GM23338 (cell line): Measurements from ENCODE around the gene BLACAT1. TPM values are rescaled to one million over a fixed set of nuclear protein-coding genes. Genes with fewer than 3 reads are reported as not detected.

Experiments
- ATAC-seq: fragments of 200-7000 bp; cut with Tn5 transposase; 3 replicates; pipeline ENCODE4 v1.9.1; 2020
- DNase-seq: peaks from one replicate; pipeline ENCODE4 v3.0.0-alpha.2; 2015; ENCODE audit warnings: low spot score
- H2AFZ ChIP-seq: fragments of 200-600 bp; sonication (generic); 2 replicates; pipeline ENCODE4 v1.8.0; 2016; ENCODE audit warnings: antibody characterized with exemption, mild to moderate bottlenecking, moderate library complexity
- H3F3A ChIP-seq: fragments of 200-600 bp; sonication (generic); replicated peaks from 2 replicates; pipeline ENCODE4 v1.8.0; 2017; ENCODE audit warnings: antibody characterized with exemption, mixed run types, low read depth
- H3K27ac ChIP-seq: fragments of 200-600 bp; sonication (generic); 2 replicates; pipeline ENCODE4 v1.6.1; 2016; ENCODE audit warnings: low read depth
- H3K27me3 ChIP-seq: fragments of 200-600 bp; sonication (generic); 2 replicates; pipeline ENCODE4 v1.8.0; 2016; ENCODE audit warnings: mild to moderate bottlenecking, mixed run types, moderate library complexity; ENCODE audit not compliant: insufficient read depth
- H3K36me3 ChIP-seq: fragments of 200-600 bp; sonication (generic); 2 replicates; pipeline ENCODE4 v1.8.0; 2016; ENCODE audit warnings: mild to moderate bottlenecking; ENCODE audit not compliant: insufficient read depth
- H3K4me1 ChIP-seq: fragments of 200-600 bp; sonication (generic); 2 replicates; pipeline ENCODE4 v1.8.0; 2016; ENCODE audit warnings: mild to moderate bottlenecking, moderate library complexity; ENCODE audit not compliant: insufficient read depth
- H3K4me2 ChIP-seq: fragments of 200-600 bp; sonication (generic); 2 replicates; pipeline ENCODE4 v1.7.1; 2017; ENCODE audit warnings: mixed run types
- H3K4me3 ChIP-seq: fragments of 200-600 bp; sonication (generic); 2 replicates; pipeline ENCODE4 v1.6.1; 2016; ENCODE audit warnings: mixed run types
- H3K79me2 ChIP-seq: fragments of 200-600 bp; sonication (generic); replicated peaks from 2 replicates; pipeline ENCODE4 v1.8.0; 2017; ENCODE audit warnings: mild to moderate bottlenecking; ENCODE audit not compliant: insufficient read depth
- H3K9me2 ChIP-seq: fragments of 200-600 bp; sonication (generic); 2 replicates; pipeline ENCODE4 v1.8.0; 2017; ENCODE audit not compliant: insufficient read depth
- H4K20me1 ChIP-seq: fragments of 200-600 bp; sonication (generic); replicated peaks from 2 replicates; pipeline ENCODE4 v1.8.0; 2017; ENCODE audit warnings: mild to moderate bottlenecking; ENCODE audit not compliant: insufficient read depth
- H3K27ac Mint-ChIP-seq: 2 replicates; pipeline ENCODE4 v1.8.0; 2020; ENCODE audit warnings: inconsistent platforms, mild to moderate bottlenecking, moderate library complexity, mixed read lengths
- H3K27me3 Mint-ChIP-seq: 3 replicates; pipeline ENCODE4 v1.8.0; 2022; ENCODE audit warnings: low read depth, mild to moderate bottlenecking, moderate library complexity, mixed read lengths, inconsistent platforms; ENCODE audit not compliant: insufficient read depth, poor library complexity
- H3K36me3 Mint-ChIP-seq: 3 replicates; pipeline ENCODE4 v1.8.0; 2021; ENCODE audit warnings: low read depth, mild to moderate bottlenecking, inconsistent platforms, moderate library complexity, mixed read lengths
- H3K4me1 Mint-ChIP-seq: 3 replicates; pipeline ENCODE4 v1.8.0; 2020; ENCODE audit warnings: mild to moderate bottlenecking, inconsistent platforms, mixed read lengths
- H3K4me3 Mint-ChIP-seq: 3 replicates; pipeline ENCODE4 v1.8.0; 2021; ENCODE audit warnings: moderate library complexity, mild to moderate bottlenecking, inconsistent platforms, mixed read lengths
- H3K9me3 Mint-ChIP-seq: 3 replicates; pipeline ENCODE4 v1.8.0; 2020; ENCODE audit warnings: moderate library complexity, mild to moderate bottlenecking, inconsistent platforms, mixed read lengths
- CREB1 ChIP-seq: fragments of 250-450 bp; sonication (Bioruptor Pico); IDR thresholded peaks from 2 replicates; pipeline ENCODE4 v1.5.0; 2020; ENCODE audit warnings: low read depth, mild to moderate bottlenecking, moderate library complexity
- EZH2 ChIP-seq: fragments of 200-600 bp; sonication (generic); IDR thresholded peaks from one replicate; pipeline ENCODE4 v1.8.0; 2017; ENCODE audit warnings: antibody characterized with exemption, mild to moderate bottlenecking, low read depth; ENCODE audit not compliant: unreplicated experiment
- EZH2phosphoT487 ChIP-seq: fragments of 200-600 bp; sonication (generic); IDR thresholded peaks from one replicate; pipeline ENCODE4 v1.8.1; 2018; ENCODE audit warnings: antibody characterized with exemption; ENCODE audit not compliant: unreplicated experiment
- JUNB ChIP-seq: IDR thresholded peaks from one replicate; pipeline ENCODE4 v1.6.1; 2016; ENCODE audit warnings: antibody characterized with exemption; ENCODE audit not compliant: unreplicated experiment
- NANOG ChIP-seq: IDR thresholded peaks from 2 replicates; pipeline ENCODE4 v1.6.1; 2016; ENCODE audit warnings: antibody characterized with exemption, borderline replicate concordance
- POLR2AphosphoS5 ChIP-seq: IDR thresholded peaks from 2 replicates; pipeline ENCODE4 v1.6.1; 2016; ENCODE audit warnings: antibody characterized with exemption, low read depth
- STAT1 ChIP-seq: IDR thresholded peaks from one replicate; pipeline ENCODE4 v1.6.1; 2016; ENCODE audit warnings: antibody characterized with exemption; ENCODE audit not compliant: unreplicated experiment
- ZNF114 ChIP-seq: fragments of 250-450 bp; sonication (Bioruptor Pico); IDR thresholded peaks from 2 replicates; pipeline ENCODE4 v1.5.0; 2020; ENCODE audit warnings: mild to moderate bottlenecking, moderate library complexity
- ZNF331 ChIP-seq: fragments of 250-450 bp; sonication (Bioruptor Pico); IDR thresholded peaks from 2 replicates; pipeline ENCODE4 v1.5.0; 2020; ENCODE audit warnings: low read depth, mild to moderate bottlenecking, moderate library complexity
- polyA plus RNA-seq: library from polyadenylated mRNA; unstranded; fragments of >200 nt; fragmentation: Nextera tagmentation; extraction: Ambion mirVana; gene quantifications from 2 replicates; pipeline ENCODE4 v1.2.1, GENCODE V29; 2016
- total RNA-seq: library from RNA; depleted of rRNA; stranded (reverse); fragments of >200 nt; shearing (Covaris generic); gene quantifications from 2 replicates; pipeline ENCODE4 v1.2.3, GENCODE V29; 2014
- TF ChIP-seq, protein P1 (sequence below): IDR thresholded peaks from 2 replicates; pipeline ENCODE4 v1.6.1; 2016; ENCODE audit warnings: antibody characterized with exemption
- TF ChIP-seq, protein P2 (sequence below): fragments of 250-450 bp; sonication (Bioruptor Pico); IDR thresholded peaks from 2 replicates; pipeline ENCODE4 v1.5.0; 2020; ENCODE audit warnings: mild to moderate bottlenecking, moderate library complexity
- TF ChIP-seq, protein P3 (sequence below), 2 experiments: fragments of 200-600 bp in 1 of 2; sonication (generic) in 1 of 2; conservative IDR thresholded peaks; 2 replicates each; pipeline versions ENCODE4 v1.5.1 to v1.6.1; 2016 to 2017; ENCODE audit warnings: antibody characterized with exemption in 2 of 2, low read depth in 2 of 2, mild to moderate bottlenecking in 2 of 2, moderate library complexity in 1 of 2
- TF ChIP-seq, protein P4 (sequence below): IDR thresholded peaks from one replicate; pipeline ENCODE4 v1.6.1; 2018; ENCODE audit warnings: antibody characterized with exemption; ENCODE audit not compliant: unreplicated experiment

The BLACAT1 gene
- total and polyA plus RNA-seq, 2 experiments from 2014 or later, result 1.6 to 6.2 TPM

DNA sequence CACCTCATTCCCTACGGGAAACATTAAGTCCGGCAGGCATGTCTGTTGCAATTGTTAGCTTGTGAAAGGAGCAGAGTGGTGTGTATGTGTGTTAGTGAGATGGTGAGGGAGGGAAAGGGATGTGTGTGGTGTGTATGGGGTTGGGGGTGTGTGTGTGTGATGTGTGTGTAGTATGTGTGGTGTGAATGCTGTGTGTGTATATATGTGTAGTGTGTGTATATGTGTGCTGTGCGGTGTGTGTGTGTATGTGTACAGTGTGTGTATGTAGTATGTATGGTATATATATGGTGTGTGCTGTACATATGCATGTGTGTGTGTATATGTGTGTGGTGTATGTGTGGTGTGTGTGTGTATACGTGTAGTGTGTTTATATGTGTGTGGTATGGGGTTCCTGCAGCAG lies 20.8 kb upstream of the BLACAT1 start:
- Histone ChIP-seq H3K36me3 (no peaks in the 10 kb centered on the region), H3K9me2 (no peaks in the 10 kb centered on the region), H3K27ac (no peak overlapping the region), H3K4me3 (no peak overlapping the region), H2AFZ (no peak overlapping the region), H4K20me1 (no peaks in the 10 kb centered on the region), H3K4me2 (no peak overlapping the region), H3K27me3 (no peaks in the 10 kb centered on the region), H3K79me2 (no peaks in the 10 kb centered on the region), H3K4me1 (peaks cover 10% of the 10 kb centered on the region; the same call in 1 of the 2 replicates), H3F3A (no peaks in the 10 kb centered on the region; the same call in 1 of the 2 replicates)
- Mint-ChIP-seq H3K4me1 (peaks cover 51% of the 10 kb centered on the region), H3K36me3 (peaks cover 6% of the 10 kb centered on the region; the same call in 2 of the 3 replicates), H3K9me3 (peaks cover 16% of the 10 kb centered on the region), H3K27me3 (peaks cover 23% of the 10 kb centered on the region), H3K27ac (no peak overlapping the region), H3K4me3 (no peak overlapping the region)
- ATAC-seq, result no peak
- TF ChIP-seq STAT1 (no peak), EZH2phosphoT487 (no peak), NANOG (no peak), ZNF114 (no peak), ZNF331 (CRISPR knock-in tag) (no peak), CREB1 (CRISPR knock-in tag) (no peak), JUNB (no peak), EZH2 (no peak), POLR2AphosphoS5 (no peak)
- TF ChIP-seq, protein P1, sequence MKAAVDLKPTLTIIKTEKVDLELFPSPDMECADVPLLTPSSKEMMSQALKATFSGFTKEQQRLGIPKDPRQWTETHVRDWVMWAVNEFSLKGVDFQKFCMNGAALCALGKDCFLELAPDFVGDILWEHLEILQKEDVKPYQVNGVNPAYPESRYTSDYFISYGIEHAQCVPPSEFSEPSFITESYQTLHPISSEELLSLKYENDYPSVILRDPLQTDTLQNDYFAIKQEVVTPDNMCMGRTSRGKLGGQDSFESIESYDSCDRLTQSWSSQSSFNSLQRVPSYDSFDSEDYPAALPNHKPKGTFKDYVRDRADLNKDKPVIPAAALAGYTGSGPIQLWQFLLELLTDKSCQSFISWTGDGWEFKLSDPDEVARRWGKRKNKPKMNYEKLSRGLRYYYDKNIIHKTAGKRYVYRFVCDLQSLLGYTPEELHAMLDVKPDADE, result no peak
- TF ChIP-seq, protein P2, sequence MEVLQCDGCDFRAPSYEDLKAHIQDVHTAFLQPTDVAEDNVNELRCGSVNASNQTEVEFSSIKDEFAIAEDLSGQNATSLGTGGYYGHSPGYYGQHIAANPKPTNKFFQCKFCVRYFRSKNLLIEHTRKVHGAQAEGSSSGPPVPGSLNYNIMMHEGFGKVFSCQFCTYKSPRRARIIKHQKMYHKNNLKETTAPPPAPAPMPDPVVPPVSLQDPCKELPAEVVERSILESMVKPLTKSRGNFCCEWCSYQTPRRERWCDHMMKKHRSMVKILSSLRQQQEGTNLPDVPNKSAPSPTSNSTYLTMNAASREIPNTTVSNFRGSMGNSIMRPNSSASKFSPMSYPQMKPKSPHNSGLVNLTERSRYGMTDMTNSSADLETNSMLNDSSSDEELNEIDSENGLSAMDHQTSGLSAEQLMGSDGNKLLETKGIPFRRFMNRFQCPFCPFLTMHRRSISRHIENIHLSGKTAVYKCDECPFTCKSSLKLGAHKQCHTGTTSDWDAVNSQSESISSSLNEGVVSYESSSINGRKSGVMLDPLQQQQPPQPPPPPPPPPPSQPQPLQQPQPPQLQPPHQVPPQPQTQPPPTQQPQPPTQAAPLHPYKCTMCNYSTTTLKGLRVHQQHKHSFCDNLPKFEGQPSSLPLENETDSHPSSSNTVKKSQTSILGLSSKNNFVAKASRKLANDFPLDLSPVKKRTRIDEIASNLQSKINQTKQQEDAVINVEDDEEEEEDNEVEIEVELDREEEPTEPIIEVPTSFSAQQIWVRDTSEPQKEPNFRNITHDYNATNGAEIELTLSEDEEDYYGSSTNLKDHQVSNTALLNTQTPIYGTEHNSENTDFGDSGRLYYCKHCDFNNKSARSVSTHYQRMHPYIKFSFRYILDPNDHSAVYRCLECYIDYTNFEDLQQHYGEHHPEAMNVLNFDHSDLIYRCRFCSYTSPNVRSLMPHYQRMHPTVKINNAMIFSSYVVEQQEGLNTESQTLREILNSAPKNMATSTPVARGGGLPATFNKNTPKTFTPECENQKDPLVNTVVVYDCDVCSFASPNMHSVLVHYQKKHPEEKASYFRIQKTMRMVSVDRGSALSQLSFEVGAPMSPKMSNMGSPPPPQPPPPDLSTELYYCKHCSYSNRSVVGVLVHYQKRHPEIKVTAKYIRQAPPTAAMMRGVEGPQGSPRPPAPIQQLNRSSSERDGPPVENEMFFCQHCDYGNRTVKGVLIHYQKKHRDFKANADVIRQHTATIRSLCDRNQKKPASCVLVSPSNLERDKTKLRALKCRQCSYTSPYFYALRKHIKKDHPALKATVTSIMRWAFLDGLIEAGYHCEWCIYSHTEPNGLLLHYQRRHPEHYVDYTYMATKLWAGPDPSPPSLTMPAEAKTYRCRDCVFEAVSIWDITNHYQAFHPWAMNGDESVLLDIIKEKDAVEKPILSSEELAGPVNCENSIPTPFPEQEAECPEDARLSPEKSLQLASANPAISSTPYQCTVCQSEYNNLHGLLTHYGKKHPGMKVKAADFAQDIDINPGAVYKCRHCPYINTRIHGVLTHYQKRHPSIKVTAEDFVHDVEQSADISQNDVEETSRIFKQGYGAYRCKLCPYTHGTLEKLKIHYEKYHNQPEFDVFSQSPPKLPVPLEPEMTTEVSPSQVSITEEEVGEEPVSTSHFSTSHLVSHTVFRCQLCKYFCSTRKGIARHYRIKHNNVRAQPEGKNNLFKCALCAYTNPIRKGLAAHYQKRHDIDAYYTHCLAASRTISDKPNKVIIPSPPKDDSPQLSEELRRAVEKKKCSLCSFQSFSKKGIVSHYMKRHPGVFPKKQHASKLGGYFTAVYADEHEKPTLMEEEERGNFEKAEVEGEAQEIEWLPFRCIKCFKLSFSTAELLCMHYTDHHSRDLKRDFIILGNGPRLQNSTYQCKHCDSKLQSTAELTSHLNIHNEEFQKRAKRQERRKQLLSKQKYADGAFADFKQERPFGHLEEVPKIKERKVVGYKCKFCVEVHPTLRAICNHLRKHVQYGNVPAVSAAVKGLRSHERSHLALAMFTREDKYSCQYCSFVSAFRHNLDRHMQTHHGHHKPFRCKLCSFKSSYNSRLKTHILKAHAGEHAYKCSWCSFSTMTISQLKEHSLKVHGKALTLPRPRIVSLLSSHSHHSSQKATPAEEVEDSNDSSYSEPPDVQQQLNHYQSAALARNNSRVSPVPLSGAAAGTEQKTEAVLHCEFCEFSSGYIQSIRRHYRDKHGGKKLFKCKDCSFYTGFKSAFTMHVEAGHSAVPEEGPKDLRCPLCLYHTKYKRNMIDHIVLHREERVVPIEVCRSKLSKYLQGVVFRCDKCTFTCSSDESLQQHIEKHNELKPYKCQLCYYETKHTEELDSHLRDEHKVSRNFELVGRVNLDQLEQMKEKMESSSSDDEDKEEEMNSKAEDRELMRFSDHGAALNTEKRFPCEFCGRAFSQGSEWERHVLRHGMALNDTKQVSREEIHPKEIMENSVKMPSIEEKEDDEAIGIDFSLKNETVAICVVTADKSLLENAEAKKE (CRISPR knock-in tag), result no peak
- TF ChIP-seq, protein P3, sequence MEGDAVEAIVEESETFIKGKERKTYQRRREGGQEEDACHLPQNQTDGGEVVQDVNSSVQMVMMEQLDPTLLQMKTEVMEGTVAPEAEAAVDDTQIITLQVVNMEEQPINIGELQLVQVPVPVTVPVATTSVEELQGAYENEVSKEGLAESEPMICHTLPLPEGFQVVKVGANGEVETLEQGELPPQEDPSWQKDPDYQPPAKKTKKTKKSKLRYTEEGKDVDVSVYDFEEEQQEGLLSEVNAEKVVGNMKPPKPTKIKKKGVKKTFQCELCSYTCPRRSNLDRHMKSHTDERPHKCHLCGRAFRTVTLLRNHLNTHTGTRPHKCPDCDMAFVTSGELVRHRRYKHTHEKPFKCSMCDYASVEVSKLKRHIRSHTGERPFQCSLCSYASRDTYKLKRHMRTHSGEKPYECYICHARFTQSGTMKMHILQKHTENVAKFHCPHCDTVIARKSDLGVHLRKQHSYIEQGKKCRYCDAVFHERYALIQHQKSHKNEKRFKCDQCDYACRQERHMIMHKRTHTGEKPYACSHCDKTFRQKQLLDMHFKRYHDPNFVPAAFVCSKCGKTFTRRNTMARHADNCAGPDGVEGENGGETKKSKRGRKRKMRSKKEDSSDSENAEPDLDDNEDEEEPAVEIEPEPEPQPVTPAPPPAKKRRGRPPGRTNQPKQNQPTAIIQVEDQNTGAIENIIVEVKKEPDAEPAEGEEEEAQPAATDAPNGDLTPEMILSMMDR (conservative IDR thresholded peaks at IDR 0.05; ENCODE audit: low read depth in 2 of 2), result no peak
- TF ChIP-seq, protein P4, sequence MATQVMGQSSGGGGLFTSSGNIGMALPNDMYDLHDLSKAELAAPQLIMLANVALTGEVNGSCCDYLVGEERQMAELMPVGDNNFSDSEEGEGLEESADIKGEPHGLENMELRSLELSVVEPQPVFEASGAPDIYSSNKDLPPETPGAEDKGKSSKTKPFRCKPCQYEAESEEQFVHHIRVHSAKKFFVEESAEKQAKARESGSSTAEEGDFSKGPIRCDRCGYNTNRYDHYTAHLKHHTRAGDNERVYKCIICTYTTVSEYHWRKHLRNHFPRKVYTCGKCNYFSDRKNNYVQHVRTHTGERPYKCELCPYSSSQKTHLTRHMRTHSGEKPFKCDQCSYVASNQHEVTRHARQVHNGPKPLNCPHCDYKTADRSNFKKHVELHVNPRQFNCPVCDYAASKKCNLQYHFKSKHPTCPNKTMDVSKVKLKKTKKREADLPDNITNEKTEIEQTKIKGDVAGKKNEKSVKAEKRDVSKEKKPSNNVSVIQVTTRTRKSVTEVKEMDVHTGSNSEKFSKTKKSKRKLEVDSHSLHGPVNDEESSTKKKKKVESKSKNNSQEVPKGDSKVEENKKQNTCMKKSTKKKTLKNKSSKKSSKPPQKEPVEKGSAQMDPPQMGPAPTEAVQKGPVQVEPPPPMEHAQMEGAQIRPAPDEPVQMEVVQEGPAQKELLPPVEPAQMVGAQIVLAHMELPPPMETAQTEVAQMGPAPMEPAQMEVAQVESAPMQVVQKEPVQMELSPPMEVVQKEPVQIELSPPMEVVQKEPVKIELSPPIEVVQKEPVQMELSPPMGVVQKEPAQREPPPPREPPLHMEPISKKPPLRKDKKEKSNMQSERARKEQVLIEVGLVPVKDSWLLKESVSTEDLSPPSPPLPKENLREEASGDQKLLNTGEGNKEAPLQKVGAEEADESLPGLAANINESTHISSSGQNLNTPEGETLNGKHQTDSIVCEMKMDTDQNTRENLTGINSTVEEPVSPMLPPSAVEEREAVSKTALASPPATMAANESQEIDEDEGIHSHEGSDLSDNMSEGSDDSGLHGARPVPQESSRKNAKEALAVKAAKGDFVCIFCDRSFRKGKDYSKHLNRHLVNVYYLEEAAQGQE, result no peak
- no peak for DNase-seq
